Measurements from ENCODE around the gene WWTR1. TPM values are rescaled to one million over a fixed set of nuclear protein-coding genes. Genes with fewer than 3 reads are reported as not detected.
A peak's percentile ranks its signal among the peaks of the same experiment; 100 is the strongest.

WWTR1 gene
- total RNA-seq, 1 experiment from 2014 or later, result 24.4 TPM

GRCh38 chr3:149516920-149517319 is 140.9 kb downstream of the WWTR1 start:
- H4K5ac ChIP-seq (ENCODE audit: insufficient read length, low read depth, low read length), result no peak overlapping the region
- no peak overlapping the region for H3T11ph ChIP-seq (ENCODE audit: low read length)
- no peaks in the 10 kb centered on the region for H3K9me3 ChIP-seq (ENCODE audit: control insufficient read depth, low read depth, low read length)
- H3K23me2 ChIP-seq (ENCODE audit: insufficient read length, low read depth, low read length, poor library complexity, severe bottlenecking), result no peaks in the 10 kb centered on the region
- no peak overlapping the region for H2BK15ac ChIP-seq (ENCODE audit: low read depth, low read length)
- no peaks in the 10 kb centered on the region for H4K20me1 ChIP-seq (ENCODE audit: control insufficient read depth, insufficient read depth, insufficient read length)
- Mint-ChIP-seq H3K9me3 (no peaks in the 10 kb centered on the region), H3K36me3 (ENCODE audit: insufficient read depth in 1 of 3, low read depth in 3 of 3) (peaks cover 0 to 6% (median 0%) of the 10 kb centered on the region in 3 experiments; a peak in 3 of 7 replicates), H3K4me3 (no peak overlapping the region), H3K4me1 (peaks cover 6 to 8% of the 10 kb centered on the region in 2 experiments), H3K27ac (peak overlapping the region in 1 of 3 experiments; percentile 26; a peak in 1 of 7 replicates), H3K27me3 (ENCODE audit: low read depth) (peaks cover 1% of the 10 kb centered on the region; the same call in 1 of the 2 replicates)
- H3K4me1 ChIP-seq (ENCODE audit: insufficient read depth, low read length), result no peaks in the 10 kb centered on the region
- DNase-seq, result no peak
- no peak overlapping the region for H2BK120ac ChIP-seq (ENCODE audit: low read depth, low read length, poor library complexity, severe bottlenecking)
- H3K4ac ChIP-seq (ENCODE audit: low read depth, low read length), result no peak overlapping the region
- H4K91ac ChIP-seq (ENCODE audit: insufficient read length, low read depth, low read length), result no peak overlapping the region
- no peaks in the 10 kb centered on the region for H3K79me2 ChIP-seq (ENCODE audit: insufficient read depth, low read length)
- no peak overlapping the region for H4K8ac ChIP-seq (replicated peaks; ENCODE audit: insufficient read length, low read depth, low read length)
- no peak overlapping the region for H3K56ac ChIP-seq (ENCODE audit: insufficient read length, low read depth, low read length)
- H3K79me1 ChIP-seq (ENCODE audit: insufficient read depth, low read depth, low read length, poor library complexity, severe bottlenecking), result no peaks in the 10 kb centered on the region
- H2BK5ac ChIP-seq (ENCODE audit: insufficient read length, low read length), result no peak overlapping the region
- no peak overlapping the region for H3K4me2 ChIP-seq (ENCODE audit: insufficient read depth, insufficient read length, low read length)
- no peaks in the 10 kb centered on the region for H3K27me3 ChIP-seq (ENCODE audit: insufficient read depth, low read length)
- H2BK12ac ChIP-seq (ENCODE audit: insufficient read length, low read depth, low read length), result no peak overlapping the region
- TF ChIP-seq CTCF (conservative IDR thresholded peaks at IDR 0.05), result no peak
- H2AFZ ChIP-seq (ENCODE audit: low read length), result no peak overlapping the region
- no peak overlapping the region for H3K14ac ChIP-seq (ENCODE audit: insufficient read depth, low read length)
- H3K18ac ChIP-seq (ENCODE audit: insufficient read length, low read depth, low read length), result no peak overlapping the region
- no peak overlapping the region for H2BK20ac ChIP-seq (ENCODE audit: low read depth, low read length, poor library complexity, severe bottlenecking)
- no peak overlapping the region for H3K9ac ChIP-seq (ENCODE audit: extremely low read depth, insufficient read length, low read length)
- H3K23ac ChIP-seq (ENCODE audit: insufficient read length, low read depth, low read length), result no peak overlapping the region
- H3K27ac ChIP-seq (ENCODE audit: insufficient read length, low read depth, low read length), result no peak overlapping the region
- no CpG with 5 or more reads among the region's 1 CpG for WGBS (ENCODE audit: extremely low coverage, insufficient read length, low lambda C conversion rate)
- H2AK5ac ChIP-seq (ENCODE audit: insufficient read length, low read length), result no peak overlapping the region
